Esophagus squamous epithelium (tissue), 4 donors: ENCODE data around the gene GPR183.

Experiments used
- POLR2A ChIP-seq, 4 donors: fragments of 450-650 bp; IDR thresholded peaks; one replicate each; pipeline ENCODE4 v1.6.1; 2017; ENCODE audit warnings: antibody characterized with exemption in 4 of 4, mild to moderate bottlenecking in 4 of 4, moderate library complexity in 3 of 4
- TF ChIP-seq, protein P1 (sequence below), 6 experiments: fragments of 450-650 bp in 4 of 6; fragments of 200-600 bp in 2 of 6; sonication (generic) in 2 of 6; IDR thresholded peaks; one replicate each; pipeline ENCODE4 v1.5.1; 2016 to 2019; ENCODE audit warnings: antibody characterized with exemption in 6 of 6, mild to moderate bottlenecking in 4 of 6, moderate library complexity in 4 of 6

DNA sequence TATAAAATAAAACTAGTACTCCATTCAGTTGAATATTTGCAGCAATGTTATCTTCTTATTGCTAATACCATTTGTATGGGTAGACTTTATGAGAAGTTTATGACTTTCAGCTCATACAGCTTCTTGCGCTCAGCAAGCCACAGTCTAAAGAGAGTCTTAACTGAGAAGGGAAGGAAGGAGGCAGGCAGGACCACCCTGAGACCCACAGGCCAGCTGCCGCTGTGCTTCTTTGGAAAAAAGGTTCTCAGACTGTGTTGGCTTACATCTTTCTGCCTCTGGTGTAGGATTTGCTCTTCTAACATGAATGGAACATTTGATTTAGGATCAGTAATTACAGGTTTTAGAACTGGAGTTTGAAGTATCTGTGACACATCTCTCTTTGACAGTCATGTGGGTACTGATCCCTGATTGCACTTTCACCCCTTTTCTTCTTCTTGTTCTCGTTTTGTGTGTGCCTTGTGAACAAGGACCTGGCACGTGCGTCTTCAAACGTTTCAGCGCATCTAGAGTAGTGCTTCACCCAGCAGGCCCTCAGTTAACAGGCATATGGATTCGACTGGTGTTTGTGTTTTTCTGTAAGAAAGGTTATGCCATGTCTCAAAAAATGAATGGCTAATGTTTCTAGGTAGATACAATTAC is 41.9 kb downstream of the GPR183 start:
- no peak for TF ChIP-seq POLR2A (IDR thresholded peaks at IDR 0.05)
- TF ChIP-seq, protein P1, sequence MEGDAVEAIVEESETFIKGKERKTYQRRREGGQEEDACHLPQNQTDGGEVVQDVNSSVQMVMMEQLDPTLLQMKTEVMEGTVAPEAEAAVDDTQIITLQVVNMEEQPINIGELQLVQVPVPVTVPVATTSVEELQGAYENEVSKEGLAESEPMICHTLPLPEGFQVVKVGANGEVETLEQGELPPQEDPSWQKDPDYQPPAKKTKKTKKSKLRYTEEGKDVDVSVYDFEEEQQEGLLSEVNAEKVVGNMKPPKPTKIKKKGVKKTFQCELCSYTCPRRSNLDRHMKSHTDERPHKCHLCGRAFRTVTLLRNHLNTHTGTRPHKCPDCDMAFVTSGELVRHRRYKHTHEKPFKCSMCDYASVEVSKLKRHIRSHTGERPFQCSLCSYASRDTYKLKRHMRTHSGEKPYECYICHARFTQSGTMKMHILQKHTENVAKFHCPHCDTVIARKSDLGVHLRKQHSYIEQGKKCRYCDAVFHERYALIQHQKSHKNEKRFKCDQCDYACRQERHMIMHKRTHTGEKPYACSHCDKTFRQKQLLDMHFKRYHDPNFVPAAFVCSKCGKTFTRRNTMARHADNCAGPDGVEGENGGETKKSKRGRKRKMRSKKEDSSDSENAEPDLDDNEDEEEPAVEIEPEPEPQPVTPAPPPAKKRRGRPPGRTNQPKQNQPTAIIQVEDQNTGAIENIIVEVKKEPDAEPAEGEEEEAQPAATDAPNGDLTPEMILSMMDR (IDR thresholded peaks at IDR 0.05), result no peak
